Dendritic cell treated with granulocyte-macrophage colony-stimulating factor and Interleukin-4, amounts not matched to agents 40 ng/mL and 50 ng/mL, for 4 days (primary cell): ENCODE results near the gene NPAS3.

Experiments
- H3K27ac Mint-ChIP-seq: one replicate; pipeline ENCODE4 v1.8.0; 2022; ENCODE audit warnings: mild to moderate bottlenecking, mixed read lengths
- H3K27me3 Mint-ChIP-seq: one replicate; pipeline ENCODE4 v1.8.0; 2022; ENCODE audit warnings: mild to moderate bottlenecking, mixed read lengths
- H3K36me3 Mint-ChIP-seq: one replicate; pipeline ENCODE4 v1.8.0; 2022; ENCODE audit warnings: low read depth, mixed read lengths
- H3K4me1 Mint-ChIP-seq: one replicate; pipeline ENCODE4 v1.8.0; 2022; ENCODE audit warnings: low read depth, mixed read lengths
- H3K4me3 Mint-ChIP-seq: one replicate; pipeline ENCODE4 v1.8.0; 2022; ENCODE audit warnings: mild to moderate bottlenecking, moderate library complexity, mixed read lengths
- H3K9me3 Mint-ChIP-seq: one replicate; pipeline ENCODE4 v1.8.0; 2022; ENCODE audit warnings: mixed read lengths
- intact Hi-C: fragments of 100-400 bp; cut with micrococcal nuclease; formaldehyde crosslinking; loops from one replicate; pipeline ENCODE4 v1.15.0; 2022

NPAS3 gene

GRCh38 chr14:33836900-33837577 lies 898.4 kb downstream of the NPAS3 start:
- no peak overlapping the region for H3K4me3 Mint-ChIP-seq
- no peak overlapping the region for H3K27ac Mint-ChIP-seq
- no peaks in the 10 kb centered on the region for H3K9me3 Mint-ChIP-seq
- peaks cover 2% of the 10 kb centered on the region for H3K27me3 Mint-ChIP-seq
- H3K4me1 Mint-ChIP-seq, result no peaks in the 10 kb centered on the region
- no peaks in the 10 kb centered on the region for H3K36me3 Mint-ChIP-seq
- intact Hi-C loops, result no loop called here

- H3K9me3 Mint-ChIP-seq, result no peaks in the 10 kb centered on the region
- H3K27ac Mint-ChIP-seq, result no peak overlapping the region
- H3K27me3 Mint-ChIP-seq, result peaks cover 2% of the 10 kb centered on the region
- no peaks in the 10 kb centered on the region for H3K36me3 Mint-ChIP-seq
- intact Hi-C loops, result no loop called here
- H3K4me3 Mint-ChIP-seq, result no peak overlapping the region
- no peaks in the 10 kb centered on the region for H3K4me1 Mint-ChIP-seq
Measured at GRCh38 chr14:33837943-33838683, 899.4 kb downstream of the NPAS3 start.

DNA sequence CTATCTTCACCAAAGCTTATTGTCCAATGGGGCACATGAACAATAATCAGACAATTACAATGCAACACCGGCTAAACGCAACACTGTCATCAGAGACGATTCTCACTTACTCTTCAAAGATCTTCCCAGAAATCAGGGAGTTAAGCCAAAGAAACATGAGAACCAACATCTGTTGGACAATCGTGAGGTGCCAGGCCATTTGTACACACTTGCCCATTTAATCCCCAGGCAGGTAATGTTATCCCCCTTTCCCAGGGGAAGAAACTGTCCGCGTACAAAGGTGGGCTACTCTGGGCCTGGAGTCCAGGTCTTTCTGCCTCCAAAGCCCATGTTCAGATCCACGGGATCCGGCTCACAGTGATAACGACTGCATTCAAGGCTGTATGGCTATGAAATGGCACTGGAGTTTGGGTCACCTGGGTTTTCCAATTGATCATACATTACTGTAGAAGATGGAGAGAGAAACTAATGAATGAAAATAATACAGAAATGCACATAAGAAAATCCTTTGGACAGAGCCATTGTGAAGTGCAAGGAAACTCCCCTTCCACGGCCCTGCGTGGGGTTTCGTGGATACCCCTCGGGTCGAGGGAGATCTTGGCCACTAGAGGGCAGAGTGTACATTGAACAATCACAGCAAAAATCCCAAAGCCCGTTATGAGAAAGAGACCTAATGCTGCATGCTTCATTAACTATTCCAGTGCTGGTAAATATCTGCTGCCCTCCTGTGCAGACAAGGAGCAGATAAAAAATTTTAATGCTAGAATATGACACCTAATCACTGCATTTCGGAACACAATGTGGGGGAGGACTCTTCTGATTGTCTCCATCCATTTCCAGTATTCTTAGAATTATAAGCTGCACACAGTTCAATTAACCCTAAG lies 900.8 kb downstream of the NPAS3 start:
- H3K4me1 Mint-ChIP-seq, result no peaks in the 10 kb centered on the region
- peaks cover 2% of the 10 kb centered on the region for H3K27me3 Mint-ChIP-seq
- intact Hi-C loops, result loop anchor here (1.0 to 10.0 kb wide), 3 partner anchors 259 to 465 kb away; no protein-coding TSS in a partner anchor
- no peak overlapping the region for H3K4me3 Mint-ChIP-seq
- H3K27ac Mint-ChIP-seq, result no peak overlapping the region
- no peaks in the 10 kb centered on the region for H3K9me3 Mint-ChIP-seq
- no peaks in the 10 kb centered on the region for H3K36me3 Mint-ChIP-seq

DNA sequence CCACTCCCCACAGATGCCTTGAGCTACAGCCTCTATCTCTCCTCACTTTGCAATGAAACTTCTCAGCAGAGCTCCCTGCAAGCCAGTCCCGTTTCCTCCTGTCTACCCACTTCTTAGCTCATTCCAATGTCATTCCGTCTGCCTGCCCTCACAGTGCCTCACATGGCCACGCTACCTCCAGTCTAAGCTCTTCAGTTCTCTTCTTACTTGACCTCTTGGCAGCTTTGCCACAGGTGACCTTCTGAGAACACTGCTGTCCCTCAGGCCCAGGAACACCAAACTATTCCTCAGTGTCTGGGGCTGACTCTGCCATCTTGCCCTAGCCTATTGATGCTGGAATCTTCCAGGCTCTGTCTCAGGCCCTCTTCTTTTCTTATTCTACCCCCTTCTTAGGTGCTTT lies 902.1 kb downstream of the NPAS3 start:
- Mint-ChIP-seq H3K4me3 (no peak overlapping the region), H3K4me1 (no peaks in the 10 kb centered on the region), H3K9me3 (no peaks in the 10 kb centered on the region), H3K27me3 (peaks cover 2% of the 10 kb centered on the region), H3K27ac (no peak overlapping the region), H3K36me3 (no peaks in the 10 kb centered on the region)
- intact Hi-C loops, result loop anchor here (10.0 kb wide), 1 partner anchor 464 kb away; no protein-coding TSS in a partner anchor

- Mint-ChIP-seq H3K27me3 (no peaks in the 10 kb centered on the region), H3K9me3 (no peaks in the 10 kb centered on the region), H3K4me1 (no peaks in the 10 kb centered on the region), H3K4me3 (no peak overlapping the region), H3K27ac (no peak overlapping the region), H3K36me3 (no peaks in the 10 kb centered on the region)
- intact Hi-C loops, result loop anchor here (10.0 kb wide), 1 partner anchor 463 kb away; no protein-coding TSS in a partner anchor
Measured at GRCh38 chr14:33842299-33842698, 903.6 kb downstream of the NPAS3 start.

- intact Hi-C loops, result loop anchor here (10.0 kb wide), 1 partner anchor 461 kb away; no protein-coding TSS in a partner anchor
- H3K4me3 Mint-ChIP-seq, result no peak overlapping the region
- no peaks in the 10 kb centered on the region for H3K27me3 Mint-ChIP-seq
- H3K27ac Mint-ChIP-seq, result no peak overlapping the region
- H3K4me1 Mint-ChIP-seq, result no peaks in the 10 kb centered on the region
- H3K36me3 Mint-ChIP-seq, result no peaks in the 10 kb centered on the region
- no peaks in the 10 kb centered on the region for H3K9me3 Mint-ChIP-seq
Measured at GRCh38 chr14:33844118-33844517, 905.4 kb downstream of the NPAS3 start.

DNA sequence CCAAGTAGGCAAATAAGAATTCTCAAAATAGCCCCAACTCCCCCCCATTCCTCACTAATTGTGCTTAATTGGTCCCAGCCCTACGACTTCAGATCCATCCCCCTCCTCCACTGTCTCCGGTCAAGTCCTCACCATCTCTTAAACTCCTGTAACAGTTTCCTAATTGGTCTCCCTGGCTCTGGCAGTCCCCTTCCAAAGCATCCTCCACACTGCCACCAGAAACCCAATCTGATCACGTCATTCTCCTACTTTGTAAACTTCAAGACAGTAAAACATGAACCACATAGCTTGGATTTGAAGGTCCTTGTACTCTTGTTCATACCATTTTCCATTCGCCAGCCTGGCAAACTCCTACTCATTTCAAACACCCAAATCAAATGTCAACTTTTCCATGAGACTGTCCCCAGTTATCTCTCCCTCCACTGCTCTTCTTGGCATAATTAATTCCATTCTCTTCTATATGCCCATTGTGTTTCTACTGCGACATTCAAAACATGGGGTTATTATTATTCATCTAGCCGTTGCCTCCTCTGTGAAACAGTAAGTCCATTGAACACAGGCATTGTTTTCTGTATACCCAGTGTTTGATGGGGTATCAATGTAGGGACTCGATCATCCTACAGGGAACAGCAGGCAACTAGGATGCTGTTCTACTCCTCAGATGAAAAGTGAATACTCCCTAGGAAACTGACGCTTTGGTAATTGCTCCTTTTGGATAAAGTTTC lies 907.6 kb downstream of the NPAS3 start:
- H3K9me3 Mint-ChIP-seq, result no peaks in the 10 kb centered on the region
- no peaks in the 10 kb centered on the region for H3K27me3 Mint-ChIP-seq
- no peaks in the 10 kb centered on the region for H3K36me3 Mint-ChIP-seq
- intact Hi-C loops, result loop anchor here (10.0 kb wide), 1 partner anchor 459 kb away; no protein-coding TSS in a partner anchor
- no peaks in the 10 kb centered on the region for H3K4me1 Mint-ChIP-seq
- H3K4me3 Mint-ChIP-seq, result no peak overlapping the region
- H3K27ac Mint-ChIP-seq, result no peak overlapping the region

DNA sequence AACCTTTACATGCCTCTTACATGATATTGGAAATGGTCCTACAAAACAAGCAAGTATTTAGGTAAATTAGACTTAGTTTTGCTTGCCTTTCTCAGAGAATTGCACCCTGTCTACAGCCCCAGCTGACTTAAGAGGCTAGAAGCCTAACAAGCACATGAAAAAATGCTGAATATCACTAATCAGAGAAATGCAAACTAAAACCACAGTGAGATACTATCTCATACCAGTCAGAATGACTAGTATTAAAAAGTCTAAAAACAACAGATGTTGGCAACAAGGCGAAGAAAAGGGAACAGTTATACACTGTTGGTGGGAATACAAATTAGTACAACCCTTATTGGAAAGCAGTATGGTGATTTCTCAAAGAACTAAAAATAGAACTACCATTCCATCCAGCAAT lies 908.4 kb downstream of the NPAS3 start:
- Mint-ChIP-seq H3K4me3 (no peak overlapping the region), H3K27me3 (no peaks in the 10 kb centered on the region), H3K27ac (no peak overlapping the region), H3K9me3 (no peaks in the 10 kb centered on the region), H3K4me1 (no peaks in the 10 kb centered on the region), H3K36me3 (no peaks in the 10 kb centered on the region)
- intact Hi-C loops, result loop anchor here (10.0 kb wide), 1 partner anchor 458 kb away; no protein-coding TSS in a partner anchor

GRCh38 chr14:33848009-33848408 lies 909.3 kb downstream of the NPAS3 start:
- Mint-ChIP-seq H3K4me3 (no peak overlapping the region), H3K36me3 (no peaks in the 10 kb centered on the region), H3K27me3 (no peaks in the 10 kb centered on the region), H3K27ac (no peak overlapping the region), H3K9me3 (no peaks in the 10 kb centered on the region), H3K4me1 (no peaks in the 10 kb centered on the region)
- intact Hi-C loops, result loop anchor here (10.0 kb wide), 1 partner anchor 457 kb away; no protein-coding TSS in a partner anchor

DNA sequence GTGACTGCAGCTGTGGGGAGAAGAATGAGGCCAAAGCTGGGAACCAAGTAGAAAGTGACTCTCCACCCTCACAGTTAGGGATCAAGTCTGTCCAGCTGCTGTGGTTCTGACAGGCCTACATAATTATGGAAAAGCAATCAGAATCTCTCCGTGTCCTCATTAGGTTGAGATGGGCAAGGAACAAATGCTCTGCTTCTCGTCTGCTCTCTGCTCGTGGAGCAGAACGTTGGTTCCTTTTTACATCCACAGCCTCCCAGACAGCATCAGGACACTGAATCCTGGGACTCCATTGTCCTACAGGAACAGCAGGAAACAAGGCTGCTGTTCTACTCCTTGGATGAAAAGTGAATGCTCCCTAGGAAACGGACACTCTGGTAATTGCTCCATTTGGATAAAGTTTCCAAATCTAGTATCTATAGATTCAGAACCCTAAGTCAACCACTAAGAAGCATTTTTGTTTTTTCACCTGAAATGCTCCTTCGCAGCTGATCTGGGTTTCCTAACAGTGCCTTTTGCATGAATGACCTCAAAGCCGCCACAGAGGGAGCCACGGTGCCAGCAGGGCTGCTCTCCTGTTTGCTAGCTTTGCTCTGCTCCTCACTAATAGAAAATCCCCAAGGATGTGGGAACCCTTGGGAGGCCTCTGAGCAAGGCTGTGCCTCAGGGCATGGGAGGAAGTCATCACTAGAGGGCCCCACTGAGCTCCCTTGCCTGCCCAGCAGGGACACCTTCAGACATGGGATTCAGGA lies 910.2 kb downstream of the NPAS3 start:
- Mint-ChIP-seq H3K4me1 (no peaks in the 10 kb centered on the region), H3K9me3 (no peaks in the 10 kb centered on the region), H3K4me3 (no peak overlapping the region), H3K27me3 (no peaks in the 10 kb centered on the region), H3K27ac (no peak overlapping the region), H3K36me3 (no peaks in the 10 kb centered on the region)
- intact Hi-C loops, result loop anchor here (10.0 kb wide), 1 partner anchor 456 kb away; no protein-coding TSS in a partner anchor

DNA sequence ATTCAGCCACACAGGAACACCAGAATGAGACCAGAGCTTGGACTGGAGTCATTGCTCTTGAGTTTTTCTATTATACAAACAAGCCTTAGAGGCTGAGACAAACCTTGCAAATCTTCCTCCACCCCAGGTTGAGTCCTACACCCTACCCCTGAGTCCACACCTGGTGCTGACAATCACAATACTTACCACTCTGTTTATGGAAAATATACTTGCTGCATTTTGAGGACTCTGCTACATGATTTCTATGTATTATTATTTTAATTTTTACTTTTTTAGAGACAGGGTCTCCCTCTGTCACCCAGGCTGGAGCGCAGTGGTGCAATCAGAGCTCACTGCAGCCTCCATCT lies 910.7 kb downstream of the NPAS3 start:
- H3K4me1 Mint-ChIP-seq, result no peaks in the 10 kb centered on the region
- intact Hi-C loops, result loop anchor here (10.0 kb wide), 1 partner anchor 455 kb away; no protein-coding TSS in a partner anchor

GRCh38 chr14:33850826-33851225 lies 912.1 kb downstream of the NPAS3 start:
- Mint-ChIP-seq H3K9me3 (no peaks in the 10 kb centered on the region), H3K27me3 (no peaks in the 10 kb centered on the region), H3K4me1 (no peaks in the 10 kb centered on the region), H3K36me3 (no peaks in the 10 kb centered on the region), H3K4me3 (no peak overlapping the region), H3K27ac (no peak overlapping the region)
- intact Hi-C loops, result no loop called here

More for the DNA sequence above, 910.7 kb downstream of the NPAS3 start:
- Mint-ChIP-seq H3K27me3 (no peaks in the 10 kb centered on the region), H3K9me3 (no peaks in the 10 kb centered on the region), H3K27ac (no peak overlapping the region), H3K4me3 (no peak overlapping the region), H3K36me3 (no peaks in the 10 kb centered on the region)

DNA sequence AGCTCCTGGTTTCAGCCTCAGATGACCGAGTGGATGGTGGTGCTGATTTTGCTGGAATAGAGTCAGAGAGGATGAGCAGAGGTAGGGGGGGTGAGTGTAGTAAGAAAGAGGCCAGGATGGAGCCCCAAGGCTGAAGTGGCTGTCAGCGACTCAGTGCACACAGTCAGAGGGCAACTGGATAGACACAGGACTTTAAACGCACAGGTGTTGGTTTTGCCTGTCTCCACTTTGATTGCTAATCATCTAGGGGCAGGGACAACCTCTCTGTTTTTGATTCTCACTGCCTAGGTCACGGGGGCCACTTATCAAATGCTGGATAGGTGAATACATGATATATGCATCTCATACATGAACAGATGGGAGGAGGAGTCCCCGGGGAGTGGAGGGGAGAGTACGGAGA lies 912.7 kb downstream of the NPAS3 start:
- Mint-ChIP-seq H3K4me3 (no peak overlapping the region), H3K27me3 (no peaks in the 10 kb centered on the region), H3K4me1 (no peaks in the 10 kb centered on the region), H3K9me3 (no peaks in the 10 kb centered on the region), H3K27ac (no peak overlapping the region), H3K36me3 (no peaks in the 10 kb centered on the region)
- intact Hi-C loops, result no loop called here
